H9 (cell line): Measurements from ENCODE around the gene RPL12. TPM values are rescaled to one million over a fixed set of nuclear protein-coding genes. Genes with fewer than 3 reads are reported as not detected.

Source experiments
- DNase-seq: peaks from one replicate; pipeline ENCODE4 v3.0.0-alpha.2; 2017
- H2AFZ ChIP-seq: one replicate; pipeline ENCODE4 v1.6.1; 2013; ENCODE audit warnings: mild to moderate bottlenecking, low read length, control low read depth, moderate library complexity
- H2AK5ac ChIP-seq: 2 replicates; pipeline ENCODE4 v1.6.1; 2013; ENCODE audit warnings: low read length, control low read depth, mixed read lengths; ENCODE audit not compliant: insufficient read length
- H2BK120ac ChIP-seq: one replicate; pipeline ENCODE4 v1.6.1; 2013; ENCODE audit warnings: low read depth, mild to moderate bottlenecking, low read length, control low read depth, inconsistent platforms; ENCODE audit not compliant: poor library complexity, severe bottlenecking
- H2BK12ac ChIP-seq: 2 replicates; pipeline ENCODE4 v1.6.1; 2013; ENCODE audit warnings: low read length, control low read depth, mixed read lengths, low read depth; ENCODE audit not compliant: insufficient read length
- H2BK15ac ChIP-seq: 2 replicates; pipeline ENCODE4 v1.6.1; 2013; ENCODE audit warnings: low read depth, low read length, control low read depth
- H2BK20ac ChIP-seq: one replicate; pipeline ENCODE4 v1.6.1; 2013; ENCODE audit warnings: low read depth, mild to moderate bottlenecking, low read length, control low read depth, inconsistent platforms; ENCODE audit not compliant: poor library complexity, severe bottlenecking
- H2BK5ac ChIP-seq: 2 replicates; pipeline ENCODE4 v1.6.1; 2013; ENCODE audit warnings: low read length, control low read depth, mixed read lengths; ENCODE audit not compliant: insufficient read length
- H3K14ac ChIP-seq: 2 replicates; pipeline ENCODE4 v1.6.1; 2013; ENCODE audit warnings: low read length, control low read depth; ENCODE audit not compliant: insufficient read depth
- H3K18ac ChIP-seq: 2 replicates; pipeline ENCODE4 v1.6.1; 2013; ENCODE audit warnings: low read depth, mild to moderate bottlenecking, mixed read lengths, low read length, control low read depth; ENCODE audit not compliant: insufficient read length
- H3K23ac ChIP-seq: 2 replicates; pipeline ENCODE4 v1.6.1; 2013; ENCODE audit warnings: low read length, control low read depth, mixed read lengths, low read depth; ENCODE audit not compliant: insufficient read length
- H3K23me2 ChIP-seq: 2 replicates; pipeline ENCODE4 v1.6.1; 2013; ENCODE audit warnings: low read depth, mild to moderate bottlenecking, mixed read lengths, low read length, control low read depth; ENCODE audit not compliant: insufficient read length, poor library complexity, severe bottlenecking
- H3K27ac ChIP-seq: 2 replicates; pipeline ENCODE4 v1.5.1; 2013; ENCODE audit warnings: low read length, control low read depth, mixed read lengths, low read depth; ENCODE audit not compliant: insufficient read length
- H3K27me3 ChIP-seq: 2 replicates; pipeline ENCODE4 v1.6.1; 2013; ENCODE audit warnings: low read length, control low read depth, inconsistent platforms; ENCODE audit not compliant: insufficient read depth
- H3K4ac ChIP-seq: 2 replicates; pipeline ENCODE4 v1.6.1; 2013; ENCODE audit warnings: low read depth, mild to moderate bottlenecking, control low read depth, inconsistent platforms, low read length, moderate library complexity
- H3K4me1 ChIP-seq: 2 replicates; pipeline ENCODE4 v1.6.1; 2013; ENCODE audit warnings: low read length, control low read depth, inconsistent platforms; ENCODE audit not compliant: insufficient read depth
- H3K4me2 ChIP-seq: 2 replicates; pipeline ENCODE4 v1.6.1; 2013; ENCODE audit warnings: low read length, control low read depth, mixed read lengths; ENCODE audit not compliant: insufficient read length, insufficient read depth
- H3K56ac ChIP-seq: 2 replicates; pipeline ENCODE4 v1.6.1; 2013; ENCODE audit warnings: low read depth, mild to moderate bottlenecking, mixed read lengths, low read length, control low read depth; ENCODE audit not compliant: insufficient read length
- H3K79me1 ChIP-seq: 2 replicates; pipeline ENCODE4 v1.6.1; 2013; ENCODE audit warnings: low read depth, mild to moderate bottlenecking, moderate library complexity, low read length, control low read depth, inconsistent platforms; ENCODE audit not compliant: insufficient read depth, poor library complexity, severe bottlenecking
- H3K79me2 ChIP-seq: 2 replicates; pipeline ENCODE4 v1.6.1; 2013; ENCODE audit warnings: low read length, control low read depth, inconsistent platforms; ENCODE audit not compliant: insufficient read depth
- H3K9ac ChIP-seq: 2 replicates; pipeline ENCODE4 v1.6.1; 2013; ENCODE audit warnings: low read length, control low read depth, mixed read lengths; ENCODE audit not compliant: insufficient read length; ENCODE audit errors: extremely low read depth
- H3K9me3 ChIP-seq: one replicate; pipeline ENCODE4 v1.6.1; 2013; ENCODE audit warnings: low read depth, low read length, inconsistent platforms; ENCODE audit not compliant: control insufficient read depth
- H3T11ph ChIP-seq: one replicate; pipeline ENCODE4 v1.6.1; 2013; ENCODE audit warnings: mild to moderate bottlenecking, low read length, control low read depth, inconsistent platforms
- H4K20me1 ChIP-seq: one replicate; pipeline ENCODE4 v1.6.1; 2013; ENCODE audit not compliant: control insufficient read depth, insufficient read length, insufficient read depth
- H4K5ac ChIP-seq: 2 replicates; pipeline ENCODE4 v1.6.1; 2013; ENCODE audit warnings: low read depth, mild to moderate bottlenecking, mixed read lengths, low read length, control low read depth; ENCODE audit not compliant: insufficient read length
- H4K8ac ChIP-seq: replicated peaks from 2 replicates; pipeline ENCODE4 v1.6.1; 2013; ENCODE audit warnings: low read length, control low read depth, mixed read lengths, low read depth; ENCODE audit not compliant: insufficient read length
- H4K91ac ChIP-seq: 2 replicates; pipeline ENCODE4 v1.6.1; 2013; ENCODE audit warnings: low read depth, mild to moderate bottlenecking, moderate library complexity, mixed read lengths, low read length, control low read depth; ENCODE audit not compliant: insufficient read length
- H3K27ac Mint-ChIP-seq, 3 experiments: 2 replicates in 2 of 3; 3 replicates in 1 of 3; pipeline ENCODE4 v1.8.0; 2020 to 2021; ENCODE audit warnings: mixed read lengths in 3 of 3, mild to moderate bottlenecking in 1 of 3, moderate library complexity in 1 of 3
- H3K27me3 Mint-ChIP-seq: 2 replicates; pipeline ENCODE4 v1.8.0; 2021; ENCODE audit warnings: low read depth, mild to moderate bottlenecking, moderate library complexity, mixed read lengths
- H3K36me3 Mint-ChIP-seq, 3 experiments: 2 replicates in 2 of 3; 3 replicates in 1 of 3; pipeline ENCODE4 v1.8.0; 2020 to 2021; ENCODE audit warnings: low read depth in 3 of 3, mixed read lengths in 3 of 3; ENCODE audit not compliant: insufficient read depth in 1 of 3
- H3K4me1 Mint-ChIP-seq, 2 experiments: 2 replicates each; pipeline ENCODE4 v1.8.0; 2020; ENCODE audit warnings: mixed read lengths in 2 of 2
- H3K4me3 Mint-ChIP-seq, 2 experiments: 2 replicates in 1 of 2; 3 replicates in 1 of 2; pipeline ENCODE4 v1.8.0; 2020 to 2021; ENCODE audit warnings: mild to moderate bottlenecking in 2 of 2, mixed read lengths in 2 of 2, moderate library complexity in 1 of 2
- H3K9me3 Mint-ChIP-seq, 2 experiments: 2 replicates in 1 of 2; 3 replicates in 1 of 2; pipeline ENCODE4 v1.8.0; 2020; ENCODE audit warnings: mild to moderate bottlenecking in 2 of 2, mixed read lengths in 2 of 2, moderate library complexity in 1 of 2
- WGBS: extraction: QIAGEN DNeasy Blood & Tissue Kit; methylation state at CpG from one replicate; pipeline ENCODE4 v1.1.7; 2013; ENCODE audit warnings: missing lambda C conversion rate, low lambda C conversion rate, mixed read lengths; ENCODE audit not compliant: insufficient read length; ENCODE audit errors: extremely low coverage; 5-methylcytosine and 5-hydroxymethylcytosine counted together
- total RNA-seq: library from RNA; stranded (reverse); gene quantifications from 2 replicates; pipeline ENCODE4 v1.2.1, GENCODE V29; 2021
- TF ChIP-seq, protein P1 (sequence below): fragments of 200-600 bp; sonication (generic); conservative IDR thresholded peaks from 3 replicates; pipeline ENCODE4 v1.8.0; 2021; ENCODE audit warnings: antibody characterized with exemption, mild to moderate bottlenecking

Gene RPL12
- total RNA-seq, 1 experiment from 2014 or later: 1,710 TPM

DNA sequence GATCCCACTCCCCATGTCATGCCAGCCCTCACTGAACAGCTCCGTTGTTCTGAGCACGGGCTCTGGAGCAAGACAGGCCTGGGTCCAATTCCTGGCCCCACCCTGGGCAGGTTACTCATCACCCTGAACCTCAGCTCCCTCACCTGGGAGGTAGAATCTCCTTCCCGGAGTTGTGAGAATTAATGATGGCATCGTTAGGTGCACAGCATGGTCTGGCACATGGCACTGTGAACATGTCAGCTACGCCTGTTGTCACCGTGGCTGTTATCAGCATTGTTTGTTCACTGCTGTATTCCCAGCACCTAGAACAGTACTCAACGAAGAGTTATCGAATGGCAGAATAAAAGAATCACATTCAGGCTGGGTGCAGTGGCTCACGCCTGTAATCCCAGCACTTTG lies 43.1 kb upstream of the RPL12 start:
- Histone ChIP-seq H4K5ac (no peak overlapping the region), H3K4me2 (no peak overlapping the region), H3K4me1 (no peaks in the 10 kb centered on the region), H3K23ac (no peak overlapping the region), H3K27me3 (no peaks in the 10 kb centered on the region), H2BK15ac (no peak overlapping the region), H3K27ac (no peak overlapping the region), H2BK120ac (no peak overlapping the region), H4K8ac (no peak overlapping the region), H2BK20ac (no peak overlapping the region), H3K9me3 (no peaks in the 10 kb centered on the region), H3K23me2 (no peaks in the 10 kb centered on the region), H3K18ac (no peak overlapping the region), H3K79me2 (no peaks in the 10 kb centered on the region), H3K14ac (no peak overlapping the region), H4K91ac (no peak overlapping the region), H3K79me1 (no peaks in the 10 kb centered on the region), H3K4ac (no peak overlapping the region), H3T11ph (no peak overlapping the region), H2AK5ac (no peak overlapping the region), H2BK12ac (no peak overlapping the region), H2BK5ac (no peak overlapping the region), H3K9ac (no peak overlapping the region), H3K56ac (no peak overlapping the region), H2AFZ (no peak overlapping the region), H4K20me1 (no peaks in the 10 kb centered on the region)
- DNase-seq: no peak
- Mint-ChIP-seq H3K4me1 (peaks cover 4 to 6% of the 10 kb centered on the region in 2 experiments), H3K4me3 (no peak overlapping the region), H3K9me3 (no peaks in the 10 kb centered on the region), H3K36me3 (peaks cover 8 to 36% (median 27%) of the 10 kb centered on the region in 3 experiments; a peak in 6 of 7 replicates), H3K27me3 (no peaks in the 10 kb centered on the region), H3K27ac (peak overlapping the region in 1 of 3 experiments; percentile 36; a peak in 1 of 7 replicates)
- no CpG with 5 or more reads among the region's 9 CpGs for WGBS
- TF ChIP-seq, protein P1, sequence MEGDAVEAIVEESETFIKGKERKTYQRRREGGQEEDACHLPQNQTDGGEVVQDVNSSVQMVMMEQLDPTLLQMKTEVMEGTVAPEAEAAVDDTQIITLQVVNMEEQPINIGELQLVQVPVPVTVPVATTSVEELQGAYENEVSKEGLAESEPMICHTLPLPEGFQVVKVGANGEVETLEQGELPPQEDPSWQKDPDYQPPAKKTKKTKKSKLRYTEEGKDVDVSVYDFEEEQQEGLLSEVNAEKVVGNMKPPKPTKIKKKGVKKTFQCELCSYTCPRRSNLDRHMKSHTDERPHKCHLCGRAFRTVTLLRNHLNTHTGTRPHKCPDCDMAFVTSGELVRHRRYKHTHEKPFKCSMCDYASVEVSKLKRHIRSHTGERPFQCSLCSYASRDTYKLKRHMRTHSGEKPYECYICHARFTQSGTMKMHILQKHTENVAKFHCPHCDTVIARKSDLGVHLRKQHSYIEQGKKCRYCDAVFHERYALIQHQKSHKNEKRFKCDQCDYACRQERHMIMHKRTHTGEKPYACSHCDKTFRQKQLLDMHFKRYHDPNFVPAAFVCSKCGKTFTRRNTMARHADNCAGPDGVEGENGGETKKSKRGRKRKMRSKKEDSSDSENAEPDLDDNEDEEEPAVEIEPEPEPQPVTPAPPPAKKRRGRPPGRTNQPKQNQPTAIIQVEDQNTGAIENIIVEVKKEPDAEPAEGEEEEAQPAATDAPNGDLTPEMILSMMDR: no peak
